ENCODE results near the gene SDK1.

SDK1 gene

GRCh38 chr7:3762146-3762831 lies 461.2 kb downstream of the SDK1 start:
- ATAC-seq (no peak), DNase-seq (no peak)
- Mint-ChIP-seq H3K27ac (no peak overlapping the region), H3K27me3 (peaks cover 13% of the 10 kb centered on the region), H3K9me3 (no peaks in the 10 kb centered on the region), H3K4me1 (no peaks in the 10 kb centered on the region), H3K4me3 (no peak overlapping the region)

GRCh38 chr7:3767917-3768777 lies 467.1 kb downstream of the SDK1 start:
- Mint-ChIP-seq H3K4me1 (no peaks in the 10 kb centered on the region), H3K27ac (no peak overlapping the region), H3K4me3 (no peak overlapping the region), H3K9me3 (no peaks in the 10 kb centered on the region), H3K27me3 (peaks cover 14% of the 10 kb centered on the region)
- ATAC-seq (no peak), DNase-seq (no peak)

GRCh38 chr7:3771906-3772305 lies 470.9 kb downstream of the SDK1 start:
- H3K27me3 Mint-ChIP-seq = peaks cover 16% of the 10 kb centered on the region
- no peak for ATAC-seq
- H3K9me3 Mint-ChIP-seq = no peaks in the 10 kb centered on the region

GRCh38 chr7:3778345-3778744 lies 477.3 kb downstream of the SDK1 start:
- no peak overlapping the region for H3K4me3 Mint-ChIP-seq
- ATAC-seq = no peak
- H3K4me1 Mint-ChIP-seq = no peaks in the 10 kb centered on the region
- H3K9me3 Mint-ChIP-seq = peaks cover 8 to 20% of the 10 kb centered on the region in 2 donors
- no peak overlapping the region for H3K27ac Mint-ChIP-seq
- peaks cover 5% of the 10 kb centered on the region for H3K27me3 Mint-ChIP-seq
- DNase-seq = no peak

More at GRCh38 chr7:3771906-3772305, 470.9 kb downstream of the SDK1 start:
- DNase-seq = no peak
- Mint-ChIP-seq H3K4me1 (no peaks in the 10 kb centered on the region), H3K27ac (no peak overlapping the region), H3K4me3 (no peak overlapping the region)

GRCh38 chr7:3780016-3780415 lies 479.0 kb downstream of the SDK1 start:
- H3K4me3 Mint-ChIP-seq = no peak overlapping the region
- H3K9me3 Mint-ChIP-seq = peaks cover 8 to 23% of the 10 kb centered on the region in 2 donors
- no peaks in the 10 kb centered on the region for H3K4me1 Mint-ChIP-seq
- no peak for ATAC-seq
- DNase-seq = no peak
- H3K27ac Mint-ChIP-seq = no peak overlapping the region
- peaks cover 6% of the 10 kb centered on the region for H3K27me3 Mint-ChIP-seq

GRCh38 chr7:3780525-3780924 lies 479.5 kb downstream of the SDK1 start:
- H3K27me3 Mint-ChIP-seq = peaks cover 8% of the 10 kb centered on the region
- no peak overlapping the region for H3K4me3 Mint-ChIP-seq
- peaks cover 8 to 23% of the 10 kb centered on the region in 2 donors for H3K9me3 Mint-ChIP-seq
- ATAC-seq = no peak
- H3K4me1 Mint-ChIP-seq = no peaks in the 10 kb centered on the region
- no peak overlapping the region for H3K27ac Mint-ChIP-seq
- DNase-seq = no peak

GRCh38 chr7:3781607-3782006 lies 480.6 kb downstream of the SDK1 start:
- H3K27me3 Mint-ChIP-seq = peaks cover 19% of the 10 kb centered on the region
- no peak overlapping the region for H3K4me3 Mint-ChIP-seq
- no peaks in the 10 kb centered on the region for H3K4me1 Mint-ChIP-seq
- H3K9me3 Mint-ChIP-seq = peaks cover 8 to 23% of the 10 kb centered on the region in 2 donors
- DNase-seq = no peak
- no peak overlapping the region for H3K27ac Mint-ChIP-seq
- no peak for ATAC-seq

GRCh38 chr7:3787717-3788264 lies 486.7 kb downstream of the SDK1 start:
- H3K27me3 Mint-ChIP-seq = peaks cover 45% of the 10 kb centered on the region
- H3K9me3 Mint-ChIP-seq = peaks cover 0 to 6% of the 10 kb centered on the region in 2 donors
- peak overlapping the region in 1 of 2 donors; percentile 27 for H3K27ac Mint-ChIP-seq
- no peaks in the 10 kb centered on the region for H3K4me1 Mint-ChIP-seq
- no peak for DNase-seq
- no peak overlapping the region for H3K4me3 Mint-ChIP-seq
- ATAC-seq = no peak

- DNase-seq (no peak), ATAC-seq (no peak)
- H3K27me3 Mint-ChIP-seq = peaks cover 34% of the 10 kb centered on the region
- no peak overlapping the region for H3K4me3 Mint-ChIP-seq
- no peaks in the 10 kb centered on the region for H3K4me1 Mint-ChIP-seq
- no peaks in the 10 kb centered on the region for H3K9me3 Mint-ChIP-seq
- H3K27ac Mint-ChIP-seq = no peak overlapping the region
Measured at GRCh38 chr7:3790803-3791202, 489.8 kb downstream of the SDK1 start.

GRCh38 chr7:3791327-3791726 lies 490.3 kb downstream of the SDK1 start:
- Mint-ChIP-seq H3K9me3 (no peaks in the 10 kb centered on the region), H3K27ac (no peak overlapping the region), H3K4me1 (no peaks in the 10 kb centered on the region), H3K4me3 (no peak overlapping the region), H3K27me3 (peaks cover 29% of the 10 kb centered on the region)
- DNase-seq (no peak), ATAC-seq (no peak)

GRCh38 chr7:3795141-3795540 lies 494.1 kb downstream of the SDK1 start:
- H3K4me3 Mint-ChIP-seq = no peak overlapping the region
- ATAC-seq (no peak), DNase-seq (no peak)
- no peaks in the 10 kb centered on the region for H3K9me3 Mint-ChIP-seq
- H3K27ac Mint-ChIP-seq = no peak overlapping the region
- H3K27me3 Mint-ChIP-seq = no peaks in the 10 kb centered on the region
- H3K4me1 Mint-ChIP-seq = no peaks in the 10 kb centered on the region

- H3K27ac Mint-ChIP-seq = no peak overlapping the region
- H3K4me3 Mint-ChIP-seq = no peak overlapping the region
- DNase-seq (no peak), ATAC-seq (no peak)
- no peaks in the 10 kb centered on the region for H3K27me3 Mint-ChIP-seq
- no peaks in the 10 kb centered on the region for H3K9me3 Mint-ChIP-seq
- H3K4me1 Mint-ChIP-seq = no peaks in the 10 kb centered on the region
Measured at GRCh38 chr7:3795781-3796180, 494.7 kb downstream of the SDK1 start.

- Mint-ChIP-seq H3K9me3 (no peaks in the 10 kb centered on the region), H3K4me1 (no peaks in the 10 kb centered on the region), H3K27me3 (peaks cover 5% of the 10 kb centered on the region), H3K27ac (no peak overlapping the region), H3K4me3 (no peak overlapping the region)
- ATAC-seq = no peak
- DNase-seq = no peak
Measured at GRCh38 chr7:3805151-3805550, 504.1 kb downstream of the SDK1 start.

GRCh38 chr7:3806516-3806915 lies 505.5 kb downstream of the SDK1 start:
- DNase-seq = no peak
- Mint-ChIP-seq H3K27me3 (peaks cover 5% of the 10 kb centered on the region), H3K4me1 (no peaks in the 10 kb centered on the region), H3K27ac (no peak overlapping the region), H3K4me3 (no peak overlapping the region), H3K9me3 (no peaks in the 10 kb centered on the region)
- ATAC-seq = no peak

- Mint-ChIP-seq H3K4me1 (no peaks in the 10 kb centered on the region), H3K9me3 (no peaks in the 10 kb centered on the region), H3K27me3 (peaks cover 5% of the 10 kb centered on the region), H3K4me3 (no peak overlapping the region), H3K27ac (peak overlapping the region in 1 of 2 donors; percentile 21)
- DNase-seq (no peak), ATAC-seq (no peak)
Measured at GRCh38 chr7:3807824-3808223, 506.8 kb downstream of the SDK1 start.

- Mint-ChIP-seq H3K4me1 (no peaks in the 10 kb centered on the region), H3K9me3 (no peaks in the 10 kb centered on the region), H3K4me3 (no peak overlapping the region), H3K27ac (no peak overlapping the region), H3K27me3 (no peaks in the 10 kb centered on the region)
- ATAC-seq (no peak), DNase-seq (no peak)
Measured at GRCh38 chr7:3821488-3821887, 520.4 kb downstream of the SDK1 start.

Measured in stimulated activated naive CD8-positive, alpha-beta T cell treated with anti-CD3 and anti-CD28 coated beads, Interleukin-15, amount 100 ng/mL, for 72 hours (primary cell).